CD14-positive monocyte (primary cell): ENCODE measurements around the gene NRSN1. TPM values are rescaled to one million over a fixed set of nuclear protein-coding genes. Genes with fewer than 3 reads are reported as not detected.

Source experiments
- DNase-seq, 3 donors: peaks; one replicate each; pipeline ENCODE4 v3.0.0-alpha.2; 2011 to 2022
- H2AFZ ChIP-seq: 2 replicates; pipeline ENCODE4 v1.6.0; 2012; ENCODE audit warnings: mild to moderate bottlenecking, low read depth, low read length, inconsistent platforms; ENCODE audit not compliant: insufficient read depth, poor library complexity, severe bottlenecking
- H3K27ac ChIP-seq, 2 donors: 1 replicate in 1 of 2; 2 replicates in 1 of 2; pipeline ENCODE4 v1.5.1; 2012 to 2013; ENCODE audit warnings: low read length in 2 of 2, control low read depth in 1 of 2, inconsistent platforms in 1 of 2, low read depth in 1 of 2, mild to moderate bottlenecking in 1 of 2
- H3K27me3 ChIP-seq, 2 donors: one replicate each; pipeline versions ENCODE4 v1.6.0 to v1.6.1; 2011 to 2013; ENCODE audit warnings: low read length in 2 of 2; ENCODE audit not compliant: control insufficient read depth in 2 of 2, insufficient read depth in 2 of 2
- H3K36me3 ChIP-seq, 2 donors: replicated peaks in 1 of 2; 1 replicate in 1 of 2; 2 replicates in 1 of 2; pipeline versions ENCODE4 v1.5.1 to v1.6.1; 2012 to 2013; ENCODE audit warnings: low read length in 2 of 2, control low read depth in 1 of 2, inconsistent platforms in 1 of 2, mild to moderate bottlenecking in 1 of 2; ENCODE audit not compliant: insufficient read depth in 2 of 2, control insufficient read depth in 1 of 2
- H3K4me1 ChIP-seq, 2 donors: 1 replicate in 1 of 2; 2 replicates in 1 of 2; pipeline versions ENCODE4 v1.5.1 to v1.6.1; 2012 to 2013; ENCODE audit warnings: low read length in 2 of 2, control low read depth in 1 of 2, inconsistent platforms in 1 of 2, mild to moderate bottlenecking in 1 of 2, moderate library complexity in 1 of 2; ENCODE audit not compliant: insufficient read depth in 2 of 2, control insufficient read depth in 1 of 2
- H3K4me2 ChIP-seq: replicated peaks from 2 replicates; pipeline ENCODE3; 2012; ENCODE audit warnings: low read length, moderate library complexity, mild to moderate bottlenecking; ENCODE audit not compliant: poor library complexity, severe bottlenecking; ENCODE audit errors: extremely low read depth
- H3K4me3 ChIP-seq, 3 experiments: fragments of 200-600 bp in 1 of 3; sonication (generic) in 1 of 3; replicated peaks in 1 of 3; 1 replicate in 2 of 3; 2 replicates in 1 of 3; pipeline ENCODE4 v1.5.1; 2011 to 2013; ENCODE audit warnings: low read length in 3 of 3, mild to moderate bottlenecking in 3 of 3, control low read depth in 2 of 3, low read depth in 2 of 3, inconsistent platforms in 1 of 3, moderate library complexity in 1 of 3
- H3K79me2 ChIP-seq: 2 replicates; pipeline ENCODE4 v1.6.0; 2012; ENCODE audit warnings: mild to moderate bottlenecking, control low read depth, inconsistent platforms, low read length, moderate library complexity; ENCODE audit not compliant: insufficient read depth
- H3K9ac ChIP-seq: 2 replicates; pipeline ENCODE4 v1.6.0; 2017; ENCODE audit warnings: low read length, mild to moderate bottlenecking; ENCODE audit not compliant: insufficient read depth, poor library complexity, severe bottlenecking
- H3K9me3 ChIP-seq, 2 donors: replicated peaks in 1 of 2; 1 replicate in 1 of 2; 2 replicates in 1 of 2; pipeline versions ENCODE4 v1.5.1 to v1.6.1; 2012 to 2013; ENCODE audit warnings: low read length in 2 of 2, control low read depth in 1 of 2; ENCODE audit not compliant: control insufficient read depth in 1 of 2, insufficient read depth in 1 of 2
- H4K20me1 ChIP-seq: 2 replicates; pipeline ENCODE4 v1.6.0; 2012; ENCODE audit warnings: mild to moderate bottlenecking, low read length, control low read depth, moderate library complexity; ENCODE audit not compliant: insufficient read depth
- H3K27ac Mint-ChIP-seq, 7 donors: one replicate each; pipeline ENCODE4 v1.8.0; 2020; ENCODE audit warnings: mild to moderate bottlenecking in 7 of 7, mixed read lengths in 7 of 7, moderate library complexity in 6 of 7, inconsistent platforms in 2 of 7
- H3K27me3 Mint-ChIP-seq, 3 donors: one replicate each; pipeline ENCODE4 v1.8.0; 2021 to 2022; ENCODE audit warnings: low read depth in 3 of 3, mild to moderate bottlenecking in 3 of 3, mixed read lengths in 3 of 3, moderate library complexity in 3 of 3, inconsistent platforms in 1 of 3
- H3K36me3 Mint-ChIP-seq, 2 donors: one replicate each; pipeline ENCODE4 v1.8.0; 2020; ENCODE audit warnings: mixed read lengths in 2 of 2, inconsistent platforms in 1 of 2, mild to moderate bottlenecking in 1 of 2
- H3K4me1 Mint-ChIP-seq: one replicate; pipeline ENCODE4 v1.8.0; 2020; ENCODE audit warnings: mild to moderate bottlenecking, mixed read lengths
- H3K4me3 Mint-ChIP-seq, 2 donors: one replicate each; pipeline ENCODE4 v1.8.0; 2020; ENCODE audit warnings: mild to moderate bottlenecking in 2 of 2, mixed read lengths in 2 of 2, moderate library complexity in 1 of 2
- H3K9me3 Mint-ChIP-seq, 7 donors: one replicate each; pipeline ENCODE4 v1.8.0; 2020 to 2022; ENCODE audit warnings: mixed read lengths in 7 of 7, mild to moderate bottlenecking in 6 of 7, moderate library complexity in 6 of 7, inconsistent platforms in 2 of 7
- WGBS: methylation state at CpG from one replicate; pipeline ENCODE4 v1.1.5; 2013; ENCODE audit warnings: missing lambda C conversion rate; ENCODE audit not compliant: insufficient coverage; 5-methylcytosine and 5-hydroxymethylcytosine counted together
- intact Hi-C, 2 donors: fragments of 100-400 bp; cut with micrococcal nuclease; formaldehyde crosslinking; loops; one replicate each; pipeline versions ENCODE4 v1.15.0 to v1.15.1; 2023
- polyA plus RNA-seq, 3 donors: library from polyadenylated mRNA; depleted of rRNA in 1 of 3; unstranded in 2 of 3; stranded (reverse) in 1 of 3; fragments of 300-500 nt in 2 of 3; fragments of >200 nt in 1 of 3; fragmentation: Illumina TruSeq in 2 of 3; gene quantifications; 1 replicate in 2 of 3; 2 replicates in 1 of 3; pipeline ENCODE4 v1.2.3, GENCODE V29; 2012 to 2021
- small RNA-seq: library from RNA; depleted of rRNA; stranded (forward); fragments of <200 nt; gene quantifications from one replicate; pipeline ENCODE3, GENCODE V24; 2012; ENCODE audit warnings: low read depth; ENCODE audit not compliant: insufficient read length
- TF ChIP-seq, protein P1 (sequence below): fragments of 200-600 bp; IDR thresholded peaks from one replicate; pipeline ENCODE4 v1.8.0; 2022; ENCODE audit warnings: antibody characterized with exemption, mild to moderate bottlenecking

Gene NRSN1
- polyA plus RNA-seq, 3 donors: not detected

DNA sequence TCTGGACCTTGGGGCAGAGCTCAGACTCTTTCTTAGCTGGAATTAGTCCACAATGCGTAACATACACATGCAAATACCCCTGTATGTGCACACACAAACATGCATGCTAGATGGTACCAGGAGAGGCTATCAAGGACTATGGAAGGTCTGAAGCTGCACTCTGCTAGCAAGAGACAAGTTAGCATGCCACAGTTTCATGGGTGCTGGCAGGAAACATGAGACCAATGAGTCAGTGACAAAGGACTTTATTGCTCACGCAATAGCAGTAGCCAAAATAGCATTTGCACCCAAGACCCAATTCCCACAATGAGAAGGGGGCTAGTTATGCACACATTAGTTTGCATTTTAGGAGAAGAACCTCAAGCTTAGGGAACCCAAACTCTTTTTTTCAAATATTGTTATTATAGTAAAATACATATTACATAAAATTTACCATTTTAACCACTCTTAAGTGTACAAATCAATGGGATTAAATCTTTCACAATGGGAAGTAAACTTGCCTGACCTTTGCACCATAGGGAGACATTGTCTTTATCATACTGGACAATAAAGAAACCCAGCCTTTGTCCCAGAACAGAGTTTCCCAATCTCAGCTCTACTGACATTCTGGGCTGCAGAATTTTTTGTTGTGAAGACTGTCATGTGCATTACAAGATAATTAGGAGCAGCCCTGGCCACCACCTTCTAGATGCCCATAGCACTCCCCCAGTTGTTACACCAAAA lies 69.1 kb downstream of the NRSN1 start:
- H3K4me1 ChIP-seq: no peaks in the 10 kb centered on the region
- H3K9me3 ChIP-seq: no peaks in the 10 kb centered on the region
- no peak overlapping the region for H3K4me3 ChIP-seq
- 100% methylated on average over 1 of the region's 2 CpGs for WGBS
- no peaks in the 10 kb centered on the region for H3K79me2 ChIP-seq
- H3K36me3 ChIP-seq: no peaks in the 10 kb centered on the region
- Mint-ChIP-seq H3K27ac (no peak overlapping the region), H3K9me3 (peaks cover 2 to 8% (median 2%) of the 10 kb centered on the region in 7 donors), H3K36me3 (no peaks in the 10 kb centered on the region), H3K4me1 (no peaks in the 10 kb centered on the region), H3K27me3 (peaks cover 0 to 3% (median 2%) of the 10 kb centered on the region in 3 donors), H3K4me3 (no peak overlapping the region)
- no peak overlapping the region for H3K4me2 ChIP-seq
- H3K9ac ChIP-seq: no peak overlapping the region
- TF ChIP-seq, protein P1, sequence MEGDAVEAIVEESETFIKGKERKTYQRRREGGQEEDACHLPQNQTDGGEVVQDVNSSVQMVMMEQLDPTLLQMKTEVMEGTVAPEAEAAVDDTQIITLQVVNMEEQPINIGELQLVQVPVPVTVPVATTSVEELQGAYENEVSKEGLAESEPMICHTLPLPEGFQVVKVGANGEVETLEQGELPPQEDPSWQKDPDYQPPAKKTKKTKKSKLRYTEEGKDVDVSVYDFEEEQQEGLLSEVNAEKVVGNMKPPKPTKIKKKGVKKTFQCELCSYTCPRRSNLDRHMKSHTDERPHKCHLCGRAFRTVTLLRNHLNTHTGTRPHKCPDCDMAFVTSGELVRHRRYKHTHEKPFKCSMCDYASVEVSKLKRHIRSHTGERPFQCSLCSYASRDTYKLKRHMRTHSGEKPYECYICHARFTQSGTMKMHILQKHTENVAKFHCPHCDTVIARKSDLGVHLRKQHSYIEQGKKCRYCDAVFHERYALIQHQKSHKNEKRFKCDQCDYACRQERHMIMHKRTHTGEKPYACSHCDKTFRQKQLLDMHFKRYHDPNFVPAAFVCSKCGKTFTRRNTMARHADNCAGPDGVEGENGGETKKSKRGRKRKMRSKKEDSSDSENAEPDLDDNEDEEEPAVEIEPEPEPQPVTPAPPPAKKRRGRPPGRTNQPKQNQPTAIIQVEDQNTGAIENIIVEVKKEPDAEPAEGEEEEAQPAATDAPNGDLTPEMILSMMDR: no peak
- intact Hi-C loops: no loop called here
- no peak overlapping the region for H2AFZ ChIP-seq
- DNase-seq: no peak
- no peaks in the 10 kb centered on the region for H4K20me1 ChIP-seq
- H3K27me3 ChIP-seq: no peaks in the 10 kb centered on the region
- no peak overlapping the region for H3K27ac ChIP-seq

DNA sequence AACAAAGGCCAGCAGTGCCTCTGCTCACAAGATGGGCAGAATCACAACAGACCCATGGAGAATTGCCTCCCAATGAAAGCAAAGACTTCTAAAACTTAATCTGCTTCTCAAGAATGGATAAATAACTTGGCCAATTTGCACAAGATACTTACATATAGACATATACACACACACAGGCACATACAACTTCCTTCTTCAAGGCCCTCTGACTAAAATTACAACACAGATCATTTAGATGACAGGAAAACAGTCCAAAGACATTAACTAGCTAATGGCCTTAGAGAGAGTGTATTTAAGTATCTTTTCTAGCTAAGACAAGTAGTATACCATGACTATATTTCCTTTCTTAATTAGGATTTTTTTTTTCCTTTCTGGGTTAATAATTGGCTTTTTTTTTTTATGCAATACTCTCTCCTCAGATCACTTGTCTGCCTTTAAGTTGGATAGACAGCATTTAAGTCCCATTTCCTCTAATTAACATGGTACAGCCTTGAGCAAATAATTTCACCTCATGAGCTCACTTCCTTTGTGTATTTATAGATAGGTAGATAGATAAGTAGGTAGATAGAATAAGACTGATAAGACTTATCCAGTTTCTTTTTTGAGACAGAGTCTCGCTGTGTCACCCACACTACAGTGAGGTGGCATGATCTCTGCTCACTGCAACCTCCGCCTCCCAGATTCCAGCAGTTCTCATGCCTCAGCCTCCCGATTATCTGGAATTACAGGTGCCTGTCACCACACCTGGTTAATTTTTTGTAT lies 70.0 kb downstream of the NRSN1 start:
- no peak for DNase-seq
- H3K4me2 ChIP-seq: no peak overlapping the region
- no peaks in the 10 kb centered on the region for H3K9me3 ChIP-seq
- H3K36me3 ChIP-seq: no peaks in the 10 kb centered on the region
- no peaks in the 10 kb centered on the region for H3K4me1 ChIP-seq
- H3K79me2 ChIP-seq: no peaks in the 10 kb centered on the region
- H3K9me3 Mint-ChIP-seq: peaks cover 2 to 9% (median 5%) of the 10 kb centered on the region in 7 donors
- H3K4me3 Mint-ChIP-seq: no peak overlapping the region
- intact Hi-C loops: no loop called here
- H4K20me1 ChIP-seq: no peaks in the 10 kb centered on the region
- H3K27me3 ChIP-seq: no peaks in the 10 kb centered on the region
- no peak overlapping the region for H3K9ac ChIP-seq
- H3K27ac ChIP-seq: no peak overlapping the region
- H3K27ac Mint-ChIP-seq: no peak overlapping the region
- TF ChIP-seq, protein P1: no peak
- no peak overlapping the region for H3K4me3 ChIP-seq
- WGBS: 96% methylated on average over 3 of the region's 3 CpGs
- H3K36me3 Mint-ChIP-seq: no peaks in the 10 kb centered on the region
- peaks cover 1 to 3% (median 2%) of the 10 kb centered on the region in 3 donors for H3K27me3 Mint-ChIP-seq
- H2AFZ ChIP-seq: no peak overlapping the region
- H3K4me1 Mint-ChIP-seq: no peaks in the 10 kb centered on the region

Small RNAs within 50 kb of the gene (small RNA-seq; reads per million reads assigned to genes)
- not detected for gene RF00218

Other genes with a start within 250 kb of the NRSN1 start
- gene DCDC2, start 231.8 kb downstream of the NRSN1 start, polyA plus RNA-seq: not detected